HG03159 (cell line): Measurements from ENCODE around the gene CDCA8.
"Not testable (repeated sequence)": the region's sequence is repeated elsewhere in the genome, so short reads cannot be mapped to it uniquely, and the experiment has no call there.

ENCODE experiments used
- ATAC-seq: cut with Tn5 transposase; IDR thresholded peaks from one replicate; pipeline ENCODE4 v1.9.1; 2021; ENCODE audit warnings: mild to moderate bottlenecking, moderate library complexity; ENCODE audit not compliant: unreplicated experiment

The CDCA8 gene

GRCh38 chr1:37732111-37732780 is 39.9 kb downstream of the CDCA8 start:
- ATAC-seq = no peak

- ATAC-seq = no peak
Measured at GRCh38 chr1:37734629-37735591, 42.6 kb downstream of the CDCA8 start.

DNA sequence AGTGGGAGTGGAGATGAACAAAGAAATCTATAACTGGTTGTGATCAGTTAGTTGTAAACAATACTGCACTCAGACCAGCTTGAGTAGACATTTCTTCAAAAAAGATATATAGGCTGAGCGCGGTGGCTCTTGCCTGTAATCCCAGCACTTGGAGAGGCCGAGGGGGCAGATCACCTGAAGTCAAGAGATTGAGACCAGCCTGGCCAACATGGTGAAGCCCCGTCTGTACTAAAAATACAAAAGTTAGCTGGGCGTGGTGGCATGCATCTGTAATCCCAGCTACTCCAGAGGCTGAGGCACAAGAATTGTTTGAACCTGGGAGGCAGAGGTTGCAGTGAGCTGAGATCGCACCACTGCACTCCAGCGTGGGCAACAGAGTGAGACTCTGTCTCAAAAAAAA is 45.7 kb downstream of the CDCA8 start:
- ATAC-seq = not testable (repeated sequence)

DNA sequence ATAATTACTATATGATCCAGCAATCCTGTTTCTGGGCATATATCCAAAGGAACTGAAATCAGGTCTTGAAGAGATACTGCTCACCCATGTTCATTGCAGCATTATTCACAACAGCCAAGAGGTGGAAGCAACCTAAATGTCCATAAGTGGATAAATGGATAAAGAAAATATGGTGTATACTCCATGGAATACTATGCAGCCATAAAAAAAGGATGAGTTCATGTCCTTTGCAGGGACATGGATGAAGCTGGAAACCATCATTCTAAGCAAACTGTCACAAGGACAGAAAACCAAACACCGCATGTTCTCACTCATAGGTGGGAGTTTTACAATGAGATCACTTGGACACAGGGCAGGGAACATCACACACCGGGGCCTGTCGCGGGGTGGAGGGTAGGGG is 46.3 kb downstream of the CDCA8 start:
- not testable (repeated sequence) for ATAC-seq

GRCh38 chr1:37739222-37739621 is 46.9 kb downstream of the CDCA8 start:
- no peak for ATAC-seq

DNA sequence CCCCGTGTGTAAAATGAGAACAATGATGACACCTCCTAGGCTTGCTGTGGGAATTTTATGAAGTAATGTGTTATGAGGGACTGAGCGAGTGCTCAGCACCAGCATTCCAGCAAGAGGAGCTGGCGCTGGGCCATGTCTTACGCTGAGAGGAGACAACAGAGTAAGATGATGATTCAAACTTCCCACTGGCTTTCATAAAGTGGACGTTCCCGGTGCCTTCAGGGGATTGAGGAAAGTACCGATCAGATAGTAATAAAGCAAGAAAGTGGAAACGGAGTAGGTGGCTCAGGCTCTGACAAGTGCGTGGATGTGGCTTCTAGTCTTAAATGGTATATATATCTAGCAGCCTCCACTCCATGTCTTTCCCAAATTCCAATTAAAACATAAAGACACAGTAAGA is 48.8 kb downstream of the CDCA8 start:
- no peak for ATAC-seq

GRCh38 chr1:37741662-37742061 is 49.3 kb downstream of the CDCA8 start:
- ATAC-seq = no peak

DNA sequence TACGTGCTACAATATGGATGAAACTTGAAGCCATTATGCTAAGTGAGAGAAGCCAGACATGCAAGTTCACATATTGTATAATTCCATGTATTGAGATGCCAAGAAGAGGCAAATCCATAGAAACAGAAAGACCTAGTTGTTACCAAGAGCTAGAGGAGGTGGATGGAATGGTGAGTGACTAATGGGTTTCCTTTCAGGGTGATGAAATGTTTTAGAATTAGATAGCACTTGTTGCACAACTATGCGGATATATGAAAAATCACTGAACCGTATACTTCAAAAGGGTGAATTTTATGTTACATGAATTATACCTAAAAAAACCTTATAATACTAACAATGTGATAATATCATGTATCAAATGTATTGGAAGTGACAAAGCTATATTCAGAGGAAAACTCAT is 54.5 kb downstream of the CDCA8 start:
- no peak for ATAC-seq

- no peak for ATAC-seq
Measured at GRCh38 chr1:37748565-37748964, 56.2 kb downstream of the CDCA8 start.

DNA sequence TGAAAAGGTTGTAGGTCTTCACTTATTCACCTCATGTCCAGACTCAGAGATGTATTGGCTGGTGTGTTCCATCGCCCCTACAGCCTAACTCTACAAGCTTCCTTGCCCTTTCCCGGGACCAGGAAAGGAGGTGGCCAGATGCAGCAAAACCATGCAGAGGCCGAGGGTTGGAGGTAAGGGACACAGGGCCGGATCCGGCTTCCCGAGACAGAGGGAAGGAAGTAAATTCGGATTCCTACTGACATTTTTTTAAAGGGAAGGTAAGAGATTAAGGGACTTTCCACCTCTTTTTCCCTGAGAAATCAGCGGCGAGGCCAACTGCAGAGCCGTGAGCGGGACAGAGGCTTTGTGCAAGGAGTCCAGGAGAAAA is 59.9 kb downstream of the CDCA8 start:
- no peak for ATAC-seq

GRCh38 chr1:37752583-37753471 is 60.5 kb downstream of the CDCA8 start:
- no peak for ATAC-seq

GRCh38 chr1:37753473-37754321 is 61.4 kb downstream of the CDCA8 start:
- ATAC-seq = no peak

DNA sequence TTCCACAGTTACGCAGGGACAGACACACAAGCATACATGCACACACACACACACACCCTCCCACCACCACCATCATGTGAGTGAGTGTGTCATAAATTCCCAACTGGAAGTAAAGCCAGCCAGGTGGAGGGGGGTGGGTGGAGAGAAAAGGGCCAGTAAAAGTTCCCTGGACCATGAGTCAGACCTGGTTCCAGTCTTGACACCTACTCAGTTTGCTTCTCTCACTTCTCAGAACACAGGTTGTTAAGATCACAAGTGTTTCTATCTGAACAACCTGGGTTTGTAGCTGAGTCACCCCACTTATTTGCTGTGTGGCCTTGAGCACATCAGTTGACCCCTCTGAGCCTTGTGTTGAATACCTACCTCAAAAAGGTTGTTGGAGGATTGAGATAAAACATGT is 63.0 kb downstream of the CDCA8 start:
- no peak for ATAC-seq

- ATAC-seq = no peak
Measured at GRCh38 chr1:37755951-37756560, 63.7 kb downstream of the CDCA8 start.
